Keratinocyte (primary cell): ENCODE data around the gene OSBPL5. TPM values are rescaled to one million over a fixed set of nuclear protein-coding genes. Genes with fewer than 3 reads are reported as not detected.

Experiments
- DNase-seq: peaks from one replicate; pipeline ENCODE4 v3.0.0-alpha.2; 2011; ENCODE audit warnings: low read depth, missing footprints, low spot score
- FAIRE-seq: peaks from 2 replicates; lab custom pipeline; 2011; peaks lifted over from hg19 to GRCh38; lab: Jason Lieb, UNC
- H2AFZ ChIP-seq: 2 replicates; pipeline ENCODE4 v1.6.0; 2012; ENCODE audit warnings: low read length, control low read depth, inconsistent platforms; ENCODE audit not compliant: control insufficient read depth
- H3K27ac ChIP-seq: 2 replicates; pipeline ENCODE4 v1.5.1; 2011; ENCODE audit warnings: low read length; ENCODE audit not compliant: control insufficient read depth, insufficient read depth
- H3K27me3 ChIP-seq: 3 replicates; pipeline ENCODE4 v1.6.0; 2011; ENCODE audit warnings: low read length; ENCODE audit not compliant: control insufficient read depth, insufficient read depth; ENCODE audit errors: extremely low read depth
- H3K36me3 ChIP-seq, 2 experiments: 2 replicates in 1 of 2; 3 replicates in 1 of 2; pipeline ENCODE4 v1.5.1; 2011; ENCODE audit warnings: low read length in 2 of 2, mild to moderate bottlenecking in 1 of 2; ENCODE audit not compliant: control insufficient read depth in 2 of 2, insufficient read depth in 2 of 2; ENCODE audit errors: extremely low read depth in 1 of 2
- H3K4me1 ChIP-seq: 3 replicates; pipeline ENCODE4 v1.5.1; 2011; ENCODE audit warnings: low read length; ENCODE audit not compliant: control insufficient read depth, insufficient read depth; ENCODE audit errors: extremely low read depth
- H3K4me2 ChIP-seq: 3 replicates; pipeline ENCODE4 v1.6.0; 2011; ENCODE audit warnings: low read depth, low read length; ENCODE audit not compliant: control insufficient read depth, insufficient read depth; ENCODE audit errors: extremely low read depth
- H3K4me3 ChIP-seq, 3 experiments: fragments of 200-600 bp in 1 of 3; sonication (generic) in 1 of 3; 2 replicates in 2 of 3; 3 replicates in 1 of 3; pipeline ENCODE4 v1.5.1; 2011 to 2016; ENCODE audit warnings: low read length in 3 of 3, mild to moderate bottlenecking in 3 of 3, control low read depth in 2 of 3, inconsistent platforms in 1 of 3, low read depth in 1 of 3, mixed read lengths in 1 of 3, mixed run types in 1 of 3, moderate library complexity in 1 of 3; ENCODE audit not compliant: control insufficient read depth in 2 of 3, insufficient read depth in 2 of 3; ENCODE audit errors: extremely low read depth in 1 of 3
- H3K79me2 ChIP-seq: 2 replicates; pipeline ENCODE4 v1.6.0; 2012; ENCODE audit warnings: low read length; ENCODE audit not compliant: control insufficient read depth, insufficient read depth
- H3K9ac ChIP-seq: 3 replicates; pipeline ENCODE4 v1.6.0; 2011; ENCODE audit warnings: low read length; ENCODE audit not compliant: control insufficient read depth, insufficient read depth; ENCODE audit errors: extremely low read depth
- H3K9me1 ChIP-seq: 3 replicates; pipeline ENCODE4 v1.6.0; 2011; ENCODE audit warnings: low read length; ENCODE audit not compliant: control insufficient read depth, insufficient read depth; ENCODE audit errors: extremely low read depth
- H3K9me3 ChIP-seq: 2 replicates; pipeline ENCODE4 v1.5.1; 2012; ENCODE audit warnings: low read depth, low read length; ENCODE audit not compliant: control insufficient read depth
- H4K20me1 ChIP-seq: 3 replicates; pipeline ENCODE4 v1.6.0; 2011; ENCODE audit warnings: low read length; ENCODE audit not compliant: control insufficient read depth, insufficient read depth; ENCODE audit errors: extremely low read depth
- CTCF ChIP-seq, 3 experiments: IDR thresholded peaks in 1 of 3; conservative IDR thresholded peaks in 1 of 3; optimal IDR thresholded peaks in 1 of 3; 2 replicates in 2 of 3; 3 replicates in 1 of 3; pipeline versions ENCODE3 to v1.5.1; 2011; ENCODE audit warnings: low read length in 3 of 3, mild to moderate bottlenecking in 3 of 3, moderate library complexity in 2 of 3, control low read depth in 1 of 3, inconsistent platforms in 1 of 3; ENCODE audit not compliant: insufficient read depth in 2 of 3; ENCODE audit errors: extremely low read depth in 1 of 3
- EZH2 ChIP-seq: IDR thresholded peaks from one replicate; pipeline ENCODE4 v1.6.1; 2012; ENCODE audit warnings: inconsistent platforms, mild to moderate bottlenecking, low read length, moderate library complexity
- dilution Hi-C: fragments of 300-500 bp; cut with MboI; formaldehyde crosslinking; loops from one replicate; pipeline ENCODE4 v1.7.0; 2020; ENCODE audit warnings: low sequenced_read_pairs; ENCODE audit not compliant: extremely low pct_ligation_motif_present
- polyA plus RNA-seq, 5 experiments: library from polyadenylated mRNA; depleted of rRNA in 3 of 5; stranded (reverse) in 3 of 5; stranded (forward) in 1 of 5; unstranded in 1 of 5; fragments of >200 nt; gene quantifications; 1 replicate in 1 of 5; 2 replicates in 3 of 5; 3 replicates in 1 of 5; pipeline versions ENCODE4 v1.2.1 to v1.2.3, GENCODE V29; 2011 to 2012; ENCODE audit warnings: missing spikeins in 2 of 5, low read depth in 1 of 5, low replicate concordance in 1 of 5

Gene OSBPL5
- polyA plus RNA-seq, 1 donor (not counting 4 experiments of a cell fraction or from before 2014, with no cell fraction given), result 3.0 TPM

GRCh38 chr11:3133261-3134217 is 31.6 kb downstream of the OSBPL5 start:
- dilution Hi-C loops, result no loop called here
- Histone ChIP-seq H3K4me1 (peaks cover 13% of the 10 kb centered on the region), H4K20me1 (peaks cover 8% of the 10 kb centered on the region), H3K36me3 (no peaks in the 10 kb centered on the region), H3K79me2 (no peaks in the 10 kb centered on the region), H3K27ac (no peak overlapping the region), H2AFZ (no peak overlapping the region), H3K4me2 (no peak overlapping the region), H3K9me3 (no peaks in the 10 kb centered on the region), H3K9ac (no peak overlapping the region), H3K9me1 (no peaks in the 10 kb centered on the region), H3K4me3 (no peak overlapping the region), H3K27me3 (no peaks in the 10 kb centered on the region)
- no peak for FAIRE-seq
- DNase-seq, result no peak
- no peak for TF ChIP-seq CTCF (optimal IDR thresholded peaks at IDR 0.05 in 1 of 3, IDR thresholded peaks at IDR 0.05 in 1 of 3, conservative IDR thresholded peaks at IDR 0.05 in 1 of 3; ENCODE audit: extremely low read depth in 1 of 3, insufficient read depth in 2 of 3, low read length in 3 of 3)
- TF ChIP-seq EZH2, result no peak

DNA sequence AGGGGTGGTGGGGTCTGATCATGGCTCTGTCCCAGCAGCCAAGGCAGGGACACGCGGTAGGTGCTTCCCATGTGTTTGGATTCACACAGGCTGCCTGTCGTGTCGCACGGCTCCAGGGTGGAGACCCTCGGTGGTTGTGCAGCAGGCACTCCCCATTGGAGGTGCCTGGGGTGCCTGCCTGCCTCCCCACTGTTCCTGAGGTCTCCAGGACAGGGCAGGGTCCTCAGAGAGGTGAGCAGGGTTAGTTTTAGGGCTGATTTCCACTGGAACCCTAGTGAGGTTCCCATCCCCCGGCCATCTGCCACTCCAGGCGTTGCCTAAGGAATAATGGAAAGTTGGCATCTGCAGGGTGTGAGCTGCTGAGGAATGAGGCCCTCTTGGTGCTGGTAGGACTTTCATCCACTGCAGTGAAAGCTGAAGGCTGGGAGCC is 32.3 kb downstream of the OSBPL5 start:
- dilution Hi-C loops, result no loop called here
- H3K4me2 ChIP-seq, result no peak overlapping the region
- H3K9me1 ChIP-seq, result no peaks in the 10 kb centered on the region
- H3K79me2 ChIP-seq, result no peaks in the 10 kb centered on the region
- H4K20me1 ChIP-seq, result peaks cover 8% of the 10 kb centered on the region
- H3K9ac ChIP-seq, result no peak overlapping the region
- FAIRE-seq (no peak), DNase-seq (no peak)
- no peak overlapping the region for H2AFZ ChIP-seq
- H3K4me1 ChIP-seq, result peaks cover 13% of the 10 kb centered on the region
- TF ChIP-seq CTCF (optimal IDR thresholded peaks at IDR 0.05 in 1 of 3, IDR thresholded peaks at IDR 0.05 in 1 of 3, conservative IDR thresholded peaks at IDR 0.05 in 1 of 3; ENCODE audit: extremely low read depth in 1 of 3, insufficient read depth in 2 of 3, low read length in 3 of 3), result no peak
- TF ChIP-seq EZH2, result no peak
- no peaks in the 10 kb centered on the region for H3K36me3 ChIP-seq
- H3K27ac ChIP-seq, result no peak overlapping the region
- no peak overlapping the region for H3K4me3 ChIP-seq
- no peaks in the 10 kb centered on the region for H3K27me3 ChIP-seq
- H3K9me3 ChIP-seq, result no peaks in the 10 kb centered on the region
